ENCODE results near the gene TMEM132C.
A peak's percentile ranks its signal among the peaks of the same experiment; 100 is the strongest.

TMEM132C gene

DNA sequence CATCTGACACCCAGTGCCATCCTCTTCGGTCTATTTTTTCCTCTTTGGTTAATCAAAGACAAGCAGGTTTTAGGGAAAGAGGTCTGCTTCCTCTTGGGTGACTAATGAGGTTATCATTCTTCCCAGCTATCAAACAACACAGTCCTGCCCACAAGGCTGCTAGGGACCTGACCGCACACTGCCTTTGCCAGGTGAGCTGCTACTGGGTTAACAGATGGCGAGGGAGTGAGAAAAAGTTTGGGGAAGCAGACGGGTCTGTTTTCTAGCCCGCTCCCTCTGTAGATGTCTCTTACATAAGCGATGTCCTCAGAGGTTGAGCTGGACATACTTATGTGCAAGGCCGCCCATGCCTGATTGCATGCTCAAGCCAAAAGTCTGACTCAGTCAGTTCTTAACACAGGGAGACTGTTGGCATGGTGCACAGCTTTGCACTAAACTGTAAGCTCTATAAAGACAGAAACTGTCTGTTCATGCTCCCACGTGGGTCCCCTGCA is 462.7 kb downstream of the TMEM132C start:
- DNase-seq: no peak

DNA sequence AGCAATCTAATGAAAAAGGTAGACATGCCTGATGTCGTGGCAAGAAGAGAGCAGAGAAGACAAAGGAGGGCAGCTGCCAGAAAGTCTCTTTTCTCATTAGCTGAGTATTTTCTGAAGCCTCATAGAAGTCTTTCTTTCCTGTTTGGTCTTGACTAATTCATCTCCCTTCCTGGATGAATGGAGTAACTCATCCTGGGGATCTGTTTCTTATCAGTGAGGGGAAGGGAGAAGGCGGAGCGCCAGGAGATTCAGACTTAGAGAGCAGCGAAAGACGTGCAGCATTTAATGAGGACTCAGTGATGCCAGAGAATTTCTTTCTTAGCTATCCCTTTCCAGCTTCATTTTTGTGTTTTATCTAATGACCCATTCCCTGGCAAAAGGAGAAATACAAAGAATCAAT is 467.4 kb downstream of the TMEM132C start:
- DNase-seq: no peak

DNA sequence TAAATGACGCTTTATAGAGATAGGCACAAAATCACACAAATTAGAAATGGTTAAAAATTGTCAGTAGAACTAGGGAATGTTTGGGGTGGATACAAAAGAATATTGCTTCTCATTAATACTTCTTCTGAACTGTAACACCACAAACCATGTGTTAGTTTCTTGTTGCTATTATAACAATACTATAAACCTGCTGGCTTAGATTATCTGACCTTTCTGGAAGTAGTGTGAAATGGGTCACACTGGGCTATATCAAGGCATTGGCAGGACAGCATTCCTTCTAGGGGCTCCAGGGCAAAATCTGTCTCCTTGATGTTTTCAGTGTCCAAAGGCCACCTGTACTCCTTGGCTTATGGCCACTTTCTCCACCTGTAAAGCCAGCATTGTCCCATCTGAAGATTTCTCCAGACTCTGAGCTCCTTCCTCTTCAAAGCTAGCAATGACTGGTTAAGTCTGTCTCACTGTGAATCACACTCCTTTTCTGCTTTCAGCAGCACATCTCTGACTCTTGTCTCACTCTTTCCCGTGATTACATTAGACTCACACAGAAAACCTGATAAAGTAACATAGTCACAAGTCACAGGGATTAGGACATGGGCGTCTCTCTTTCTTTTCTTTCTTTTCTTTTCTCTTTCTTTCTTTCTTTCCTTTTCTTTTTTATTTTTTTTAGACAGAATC is 470.5 kb downstream of the TMEM132C start:
- DNase-seq: peak; percentile 9

DNA sequence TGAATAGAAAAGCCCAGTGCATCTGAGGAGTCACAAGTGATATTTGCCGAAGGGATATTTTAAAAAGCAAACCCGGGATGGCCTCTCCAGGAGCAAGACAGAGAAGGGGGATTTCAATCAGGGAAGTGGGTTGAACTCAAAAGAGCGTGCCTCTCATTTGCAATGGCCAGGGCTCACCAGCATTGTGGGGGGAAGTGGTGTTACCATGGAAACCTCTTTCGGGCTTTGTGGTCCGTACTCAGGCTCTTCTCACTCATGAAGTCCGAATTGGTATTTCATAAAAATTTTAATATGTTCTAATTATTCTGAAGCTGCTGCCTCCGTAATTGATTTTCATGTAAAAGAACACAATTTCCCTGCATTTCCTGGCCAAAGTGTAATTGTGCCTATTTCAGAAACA is 476.9 kb downstream of the TMEM132C start:
- no peak for DNase-seq

DNA sequence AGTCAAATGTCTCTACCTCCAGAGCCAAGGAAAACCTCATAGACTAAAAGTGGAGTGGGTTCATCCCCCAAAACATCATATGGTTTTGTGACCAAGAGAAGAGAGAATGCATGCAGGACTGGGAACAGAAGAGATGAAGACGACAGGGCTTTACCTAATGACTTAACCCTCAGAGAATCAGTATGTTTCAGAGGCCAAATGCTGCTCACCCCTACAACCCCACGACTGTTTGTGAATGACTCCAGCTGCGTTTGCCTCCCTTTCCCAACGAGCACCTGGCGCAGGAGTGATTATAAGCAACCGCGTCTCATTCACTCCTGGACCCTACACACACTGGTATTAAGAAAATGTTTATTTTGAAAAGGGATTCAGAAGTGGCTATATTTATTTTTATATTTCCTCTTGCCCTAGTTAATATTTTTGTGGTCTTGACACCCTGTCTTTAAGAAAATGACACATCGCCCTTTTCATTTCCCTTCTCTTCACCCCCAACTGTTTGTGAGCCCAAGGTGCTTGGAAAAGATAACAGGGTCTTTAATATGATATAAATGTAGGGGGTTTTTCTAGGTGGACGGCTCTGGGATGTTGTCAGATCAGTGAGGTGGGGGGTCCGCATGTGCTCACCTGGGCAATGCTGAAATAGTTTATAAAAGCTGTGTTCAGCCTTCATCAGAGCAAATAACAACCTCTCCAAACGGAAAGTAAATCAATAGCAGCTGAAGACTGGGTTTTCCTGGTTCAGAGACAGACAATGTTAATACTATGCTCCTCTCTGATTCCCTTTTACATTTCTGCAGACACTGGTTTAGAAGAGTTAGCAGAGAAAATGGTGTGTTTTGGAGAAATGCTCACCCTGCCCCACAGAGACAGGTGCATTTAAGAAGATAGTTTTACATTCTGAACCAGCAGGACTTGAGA is 479.1 kb downstream of the TMEM132C start:
- DNase-seq: peak; percentile 33

DNA sequence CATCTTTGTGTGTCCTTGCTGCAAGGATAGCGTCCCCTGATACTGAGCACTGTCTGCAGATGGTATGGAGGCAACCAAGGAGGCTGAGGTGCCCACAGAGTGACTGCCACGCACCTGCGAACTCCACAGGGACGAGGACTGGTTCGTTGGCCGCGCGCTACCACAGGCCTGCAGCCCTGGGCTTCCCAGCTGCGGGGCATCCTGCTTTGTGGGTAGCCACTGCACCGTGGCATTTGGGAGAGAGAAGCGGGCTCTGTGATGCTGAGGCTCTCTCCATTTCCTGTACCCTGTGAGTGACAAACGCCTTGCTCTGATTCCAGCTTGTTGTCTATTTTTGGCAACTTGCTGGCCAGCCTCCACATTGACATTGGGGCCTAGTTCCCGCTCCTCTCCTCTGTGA is 480.5 kb downstream of the TMEM132C start:
- DNase-seq: no peak

DNA sequence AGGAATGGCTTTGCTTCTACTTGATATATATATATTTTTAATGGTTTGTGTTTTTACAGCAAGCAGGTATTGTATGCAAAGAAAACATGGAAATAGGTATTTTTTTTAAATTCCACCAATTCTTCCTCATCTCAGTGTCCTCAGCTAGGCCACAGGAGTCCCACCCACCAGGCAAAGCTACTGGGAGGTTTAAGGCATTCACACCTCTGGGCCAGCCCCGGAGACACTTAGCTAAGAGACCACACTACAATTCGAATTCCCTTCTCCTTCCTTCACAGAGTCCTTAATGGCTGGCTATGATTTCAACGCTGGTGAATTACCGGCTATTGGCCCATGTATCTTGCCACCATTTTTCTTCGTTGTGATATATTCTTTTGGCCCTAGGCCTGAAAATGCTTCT is 485.4 kb downstream of the TMEM132C start:
- no peak for DNase-seq

DNA sequence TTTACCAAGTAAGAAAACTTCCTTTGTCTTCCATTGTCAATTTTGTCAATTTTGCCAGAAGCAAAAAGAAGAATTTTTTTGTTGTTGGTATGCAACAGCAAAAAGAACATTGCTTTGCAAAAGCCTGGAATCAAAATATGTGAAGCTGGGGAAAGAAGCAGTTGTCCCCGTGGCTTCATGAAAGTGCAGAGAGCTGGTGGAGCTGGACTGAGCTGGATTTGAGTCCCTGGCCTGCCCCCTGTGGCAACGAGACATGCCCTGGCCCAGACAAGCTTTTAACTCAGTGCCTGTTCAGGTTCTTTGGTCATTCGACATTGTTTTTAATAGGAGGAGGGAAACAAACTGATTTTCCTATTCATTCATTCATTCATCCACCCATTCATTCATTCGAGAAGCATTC is 486.5 kb downstream of the TMEM132C start:
- DNase-seq: no peak

DNA sequence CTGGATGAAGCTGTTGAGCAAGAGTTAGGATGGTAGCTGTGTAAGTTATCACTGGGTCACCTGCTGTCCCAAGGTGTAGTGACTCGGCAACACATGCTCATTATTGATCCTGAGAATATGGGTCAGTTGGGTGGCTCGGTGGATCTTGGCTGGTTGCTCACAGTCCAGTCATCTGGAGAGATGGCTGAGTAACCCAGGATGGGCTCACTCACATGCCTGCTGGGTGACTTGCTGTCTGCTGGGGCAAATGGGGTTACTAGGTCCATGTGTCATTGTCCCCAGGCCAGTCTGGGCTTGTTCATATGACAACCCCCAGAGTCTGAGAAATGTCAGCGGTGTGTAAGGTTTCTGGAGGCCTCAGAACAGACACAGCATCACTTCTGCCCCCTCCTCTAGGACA is 487.3 kb downstream of the TMEM132C start:
- no peak for DNase-seq

DNA sequence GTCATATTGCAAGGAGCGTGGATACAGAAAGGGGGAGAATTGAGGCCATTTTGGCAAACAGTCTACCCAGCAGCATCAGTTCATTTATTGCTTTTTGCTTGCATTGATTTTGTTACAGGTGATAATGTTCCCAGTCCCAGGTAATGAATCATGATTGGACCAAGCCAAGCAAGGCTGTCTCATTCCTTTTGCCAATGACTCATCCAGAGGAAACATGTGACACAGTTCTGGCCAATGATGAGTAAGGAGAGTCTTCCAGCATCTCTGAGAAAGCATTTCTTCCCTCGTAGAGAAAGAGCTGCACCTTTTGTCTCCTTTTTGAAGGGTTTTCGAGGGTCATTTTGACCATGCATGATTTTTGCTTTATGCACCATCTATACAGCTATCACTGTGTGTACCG is 488.6 kb downstream of the TMEM132C start:
- no peak for DNase-seq

All from CD4-positive, alpha-beta T cell treated with Interleukin-4 for 4 hours (primary cell).